Occipital lobe (tissue), 2 donors: ENCODE data around the gene MEIS3. TPM values are rescaled to one million over a fixed set of nuclear protein-coding genes. Genes with fewer than 3 reads are reported as not detected.
"Not testable (repeated sequence)": the region's sequence is repeated elsewhere in the genome, so short reads cannot be mapped to it uniquely, and the experiment has no call there.

Experiments used
- DNase-seq: peaks from one replicate; lab custom pipeline; 2025; lab: John Stamatoyannopoulos, UW
- total RNA-seq: library from RNA; depleted of rRNA; stranded (reverse); fragments of >200 nt; gene quantifications from one replicate; pipeline ENCODE4 v1.2.3, GENCODE V29; 2014

The MEIS3 gene
- total RNA-seq, 1 donor from 2014 or later, result 74.6 TPM

GRCh38 chr19:47416643-47416985 is 2.7 kb downstream of the MEIS3 start:
- no peak for DNase-seq

- DNase-seq, result no peak
Measured at GRCh38 chr19:47415953-47416642, 3.2 kb downstream of the MEIS3 start.

GRCh38 chr19:47414469-47414868 is 4.9 kb downstream of the MEIS3 start:
- DNase-seq, result peak; percentile 51

- DNase-seq, result no peak
Measured at GRCh38 chr19:47413941-47414340, 5.4 kb downstream of the MEIS3 start.

GRCh38 chr19:47411696-47412095 is 7.6 kb downstream of the MEIS3 start:
- DNase-seq, result not testable (repeated sequence)

- no peak for DNase-seq
Measured at GRCh38 chr19:47411101-47411500, 8.2 kb downstream of the MEIS3 start.

- DNase-seq, result no peak
Measured at GRCh38 chr19:47408156-47408938, 11.0 kb downstream of the MEIS3 start.

GRCh38 chr19:47407417-47407774 is 11.9 kb downstream of the MEIS3 start:
- no peak for DNase-seq

- no peak for DNase-seq
Measured at GRCh38 chr19:47406711-47407416, 12.5 kb downstream of the MEIS3 start.

- DNase-seq, result no peak
Measured at GRCh38 chr19:47405854-47406417, 13.4 kb downstream of the MEIS3 start.

GRCh38 chr19:47405197-47405550 is 14.2 kb downstream of the MEIS3 start:
- DNase-seq, result no peak

GRCh38 chr19:47404334-47405196 is 14.8 kb downstream of the MEIS3 start:
- no peak for DNase-seq

- no peak for DNase-seq
Measured at GRCh38 chr19:47402504-47402903, 16.8 kb downstream of the MEIS3 start.

GRCh38 chr19:47398707-47399597 is 20.4 kb downstream of the MEIS3 start:
- DNase-seq, result no peak

- DNase-seq, result peak; percentile 39
Measured at GRCh38 chr19:47391510-47392223, 27.7 kb downstream of the MEIS3 start.

- DNase-seq, result no peak
Measured at GRCh38 chr19:47390533-47391488, 28.5 kb downstream of the MEIS3 start.

GRCh38 chr19:47389150-47389556 is 30.2 kb downstream of the MEIS3 start:
- no peak for DNase-seq

- DNase-seq, result not testable (repeated sequence)
Measured at GRCh38 chr19:47388721-47389120, 30.6 kb downstream of the MEIS3 start.
